Activated CD8-positive, alpha-beta memory T cell treated with anti-CD3 and anti-CD28 coated beads, Interleukin-2, amount 50 U/mL, for 24 hours (primary cell): ENCODE data around the gene RASAL2.
"Not testable (repeated sequence)": the region's sequence is repeated elsewhere in the genome, so short reads cannot be mapped to it uniquely, and the experiment has no call there.

ENCODE experiments used
- DNase-seq: peaks from one replicate; pipeline ENCODE4 v3.0.0-alpha.2; 2020; ENCODE audit errors: extremely low read depth

The RASAL2 gene

DNA sequence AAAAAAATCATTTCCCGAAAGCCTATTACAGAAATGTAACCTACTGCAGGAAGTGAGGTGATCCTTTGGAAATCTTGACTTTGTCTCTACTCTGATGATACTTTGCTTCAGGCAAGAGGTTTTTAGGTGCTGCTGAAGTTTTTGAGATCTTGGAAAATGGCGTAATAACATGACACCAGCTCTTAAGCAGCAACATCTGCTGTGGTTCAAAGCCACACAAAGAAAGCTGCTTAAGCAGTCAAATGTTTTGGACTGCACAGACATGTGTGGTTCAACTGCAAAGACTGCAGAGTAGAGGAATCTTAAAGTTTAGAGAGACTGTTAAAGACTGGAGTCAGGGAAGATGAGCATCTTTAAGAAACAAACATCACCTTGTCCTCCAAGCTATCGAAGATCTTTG, 139.0 kb downstream of the RASAL2 start:
- no peak for DNase-seq

- no peak for DNase-seq
These were observed 143.2 kb downstream of the RASAL2 start for GRCh38 chr1:178237121-178237520.

DNA sequence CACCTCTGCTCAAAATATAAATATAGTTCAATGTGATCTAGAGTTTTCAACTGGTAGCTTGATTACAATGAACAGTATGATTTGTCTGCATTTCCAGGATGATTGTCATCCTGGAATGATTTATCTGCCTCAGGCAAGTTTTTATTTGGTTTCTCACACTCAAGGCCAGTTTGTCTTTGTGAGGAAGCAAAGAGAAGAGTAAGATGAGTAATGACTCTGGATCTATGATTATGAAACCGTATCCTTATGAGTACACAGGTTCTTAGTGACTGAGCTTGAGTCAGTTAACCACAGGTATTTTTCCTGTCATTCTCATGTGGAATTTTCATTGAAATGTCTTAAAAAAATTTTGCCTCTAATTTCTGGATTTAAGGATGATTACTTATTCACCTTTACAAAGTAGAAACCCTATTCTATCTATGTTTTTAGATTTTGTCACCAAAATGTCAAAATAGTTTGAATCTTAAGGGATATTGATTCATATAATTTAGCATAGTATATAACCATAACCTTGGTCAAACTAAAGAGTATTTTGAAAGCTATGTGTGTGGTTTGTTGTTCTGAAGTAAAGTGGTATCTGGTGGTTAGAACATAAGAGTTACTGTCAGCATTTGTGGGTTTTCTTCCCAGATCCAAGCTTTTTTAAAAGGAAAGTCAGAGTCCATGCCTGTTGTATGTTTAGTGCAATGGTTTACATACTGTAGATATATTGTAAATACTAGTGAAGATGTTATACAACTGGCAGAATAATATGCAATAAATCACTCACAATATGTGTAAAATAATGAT, 145.0 kb downstream of the RASAL2 start:
- DNase-seq, result no peak

DNA sequence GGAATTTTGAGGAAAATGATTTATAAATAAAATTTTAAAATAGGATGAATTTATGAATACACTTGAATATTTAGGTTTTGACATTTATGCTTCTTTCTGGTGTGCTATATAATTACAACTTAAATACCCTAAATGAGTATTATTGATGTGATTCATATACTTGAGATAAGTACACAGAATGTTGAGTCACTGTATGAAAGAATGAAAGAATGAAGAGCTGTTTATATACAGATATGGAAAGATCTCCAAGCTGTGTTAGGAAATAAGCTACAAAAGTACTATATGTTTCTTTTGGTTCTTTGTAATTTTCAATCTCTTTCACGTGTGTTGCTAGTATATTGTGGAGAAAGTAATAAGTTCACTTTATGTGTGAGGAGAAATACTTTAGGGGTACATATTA, 147.2 kb downstream of the RASAL2 start:
- no peak for DNase-seq

DNA sequence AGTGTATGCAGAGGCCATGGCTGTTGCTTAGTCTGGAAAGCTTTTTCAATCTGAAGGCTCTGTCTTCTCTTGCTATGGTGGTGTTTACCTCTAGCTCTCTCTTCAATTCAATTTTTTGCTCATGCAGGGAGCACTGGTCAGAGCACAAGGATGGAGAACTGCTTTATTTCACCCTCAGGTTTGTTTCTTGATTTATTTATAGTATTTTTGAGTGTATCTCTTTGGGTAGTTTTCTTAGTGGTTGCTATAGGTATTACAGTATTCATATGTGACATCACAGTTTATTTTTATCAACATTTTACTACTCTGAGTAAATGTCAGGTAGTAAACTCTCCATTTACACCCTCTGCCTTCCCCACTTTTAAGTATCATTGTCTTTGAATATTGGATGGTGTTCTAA, 147.9 kb downstream of the RASAL2 start:
- DNase-seq, result no peak

DNA sequence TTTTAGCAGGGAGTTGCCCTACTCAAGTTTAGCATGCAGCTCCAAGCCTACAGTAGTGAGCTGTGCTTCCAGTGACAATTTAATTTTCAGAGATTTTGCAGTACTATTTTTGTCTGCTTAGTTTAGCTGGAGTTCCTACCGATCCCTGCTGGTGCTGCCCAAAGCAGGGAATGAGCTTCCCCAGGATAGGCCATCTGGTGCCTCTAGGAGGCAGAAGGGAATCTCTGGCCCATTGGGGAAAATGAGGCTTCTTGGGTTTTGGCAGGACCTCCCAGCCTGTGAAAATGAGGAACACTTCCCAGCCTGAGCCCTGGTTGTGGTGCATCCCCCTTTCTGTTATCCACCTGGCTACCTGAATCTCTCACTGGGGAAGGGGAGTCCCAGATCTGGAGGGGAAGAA, 149.2 kb downstream of the RASAL2 start:
- no peak for DNase-seq

- no peak for DNase-seq
These were observed 150.0 kb downstream of the RASAL2 start for GRCh38 chr1:178243890-178244289.

DNA sequence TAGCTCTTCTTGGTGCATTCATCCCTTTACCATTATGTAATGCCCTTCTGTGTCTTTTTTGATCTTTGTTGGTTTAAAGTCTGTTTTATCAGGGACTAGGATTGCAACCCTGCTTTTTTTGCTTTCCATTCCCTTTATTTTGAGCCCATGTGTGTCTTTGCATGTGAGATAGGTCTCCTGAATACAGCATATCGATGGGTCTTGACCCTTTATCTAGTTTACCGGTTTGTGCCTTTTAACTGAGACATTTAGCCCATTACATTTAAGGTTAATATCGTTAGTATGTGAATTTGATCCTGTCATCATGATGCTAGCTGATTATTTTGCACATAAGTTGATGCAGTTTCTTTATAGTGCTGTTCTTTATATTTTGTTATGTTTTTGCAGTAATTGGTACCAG, 154.4 kb downstream of the RASAL2 start:
- not testable (repeated sequence) for DNase-seq

- not testable (repeated sequence) for DNase-seq
These were observed 159.7 kb downstream of the RASAL2 start for GRCh38 chr1:178253581-178253980.

- DNase-seq, result no peak
These were observed 160.5 kb downstream of the RASAL2 start for GRCh38 chr1:178254433-178254832.

DNA sequence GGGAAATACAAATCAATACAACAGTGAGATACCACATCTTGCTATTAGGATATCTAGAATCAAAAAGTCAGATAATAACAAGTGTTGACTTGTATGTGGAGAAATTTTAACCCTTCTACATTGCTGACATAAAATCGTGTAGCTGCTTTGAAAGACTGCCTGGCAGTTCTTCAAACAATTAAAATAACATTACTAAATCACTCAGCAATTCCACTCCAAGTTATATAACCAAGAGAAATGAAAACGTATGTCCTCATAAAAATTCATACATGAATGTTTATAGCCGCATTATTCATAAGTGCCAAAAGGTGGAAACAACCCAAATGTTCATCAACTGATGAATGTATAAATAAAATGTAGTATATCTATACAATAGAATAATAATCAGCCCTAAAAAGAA, 164.6 kb downstream of the RASAL2 start:
- no peak for DNase-seq

- DNase-seq, result no peak
These were observed 168.2 kb downstream of the RASAL2 start for GRCh38 chr1:178262120-178262500.

- no peak for DNase-seq
These were observed 169.4 kb downstream of the RASAL2 start for GRCh38 chr1:178263341-178263740.

DNA sequence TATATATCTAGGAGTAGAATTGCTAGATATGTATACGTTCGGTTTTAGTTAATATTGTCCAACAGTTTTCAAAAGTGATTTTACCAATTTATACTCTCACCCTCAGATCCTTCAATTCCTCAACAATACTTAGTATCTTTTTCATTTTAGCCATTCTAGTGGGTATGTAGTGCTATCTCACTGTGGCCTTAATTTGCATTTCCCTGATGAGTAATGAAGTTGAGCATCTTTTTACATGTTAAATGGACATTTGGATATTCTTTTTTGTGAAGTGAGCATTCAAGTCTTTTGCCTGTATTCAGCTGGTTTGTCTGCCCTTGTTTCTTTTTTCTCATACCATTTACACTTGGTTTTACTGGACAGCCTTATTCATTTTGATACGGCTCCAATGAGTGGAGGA, 172.2 kb downstream of the RASAL2 start:
- no peak for DNase-seq

DNA sequence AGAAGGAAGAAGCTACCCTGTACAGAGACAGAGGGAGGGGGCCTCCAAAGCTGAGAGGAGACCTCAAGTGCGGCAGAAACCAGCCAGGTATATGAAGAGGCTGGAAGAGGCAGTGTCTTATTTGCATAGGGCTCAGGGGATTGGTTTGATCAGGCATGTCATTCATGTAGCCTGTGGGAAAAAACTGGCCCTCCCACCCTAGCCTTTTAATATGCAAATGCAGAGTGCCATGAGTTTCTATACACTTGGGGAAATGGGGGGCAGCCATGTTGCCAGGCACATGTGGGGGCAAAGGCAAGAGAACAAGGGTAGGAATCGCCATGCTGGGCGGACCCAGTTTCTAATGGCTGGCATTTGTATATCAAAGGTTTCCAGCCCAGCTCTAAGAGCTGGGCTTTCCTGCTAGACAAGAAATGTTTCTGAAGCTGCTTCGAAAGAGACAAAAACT, 172.7 kb downstream of the RASAL2 start:
- no peak for DNase-seq

DNA sequence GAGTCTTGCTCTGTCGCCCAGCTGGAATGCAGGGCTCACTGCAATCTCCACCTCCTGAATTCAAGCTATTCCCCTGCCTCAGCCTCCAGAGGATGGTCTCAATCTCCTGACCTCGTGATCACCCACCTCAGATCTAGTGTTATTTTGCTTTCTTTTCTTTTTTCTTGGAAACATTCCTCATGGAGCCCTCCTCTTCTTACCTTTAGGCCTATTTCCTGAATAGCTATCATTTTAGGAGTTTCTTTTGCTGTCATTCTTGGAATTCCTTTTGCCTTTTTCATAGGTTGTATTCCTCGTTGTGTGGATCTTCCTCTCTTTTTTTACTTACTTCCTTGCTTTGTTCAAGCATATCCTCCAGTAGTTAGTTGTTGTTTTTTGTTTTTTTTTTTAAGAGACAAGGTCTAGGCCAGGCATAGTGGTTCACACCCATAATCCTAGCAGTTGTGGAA, 173.8 kb downstream of the RASAL2 start:
- DNase-seq, result no peak

- DNase-seq, result no peak
These were observed 177.6 kb downstream of the RASAL2 start for GRCh38 chr1:178271471-178271870.

- no peak for DNase-seq
These were observed 180.0 kb downstream of the RASAL2 start for GRCh38 chr1:178273707-178274410.

- no peak for DNase-seq
These were observed 181.1 kb downstream of the RASAL2 start for GRCh38 chr1:178275049-178275448.

DNA sequence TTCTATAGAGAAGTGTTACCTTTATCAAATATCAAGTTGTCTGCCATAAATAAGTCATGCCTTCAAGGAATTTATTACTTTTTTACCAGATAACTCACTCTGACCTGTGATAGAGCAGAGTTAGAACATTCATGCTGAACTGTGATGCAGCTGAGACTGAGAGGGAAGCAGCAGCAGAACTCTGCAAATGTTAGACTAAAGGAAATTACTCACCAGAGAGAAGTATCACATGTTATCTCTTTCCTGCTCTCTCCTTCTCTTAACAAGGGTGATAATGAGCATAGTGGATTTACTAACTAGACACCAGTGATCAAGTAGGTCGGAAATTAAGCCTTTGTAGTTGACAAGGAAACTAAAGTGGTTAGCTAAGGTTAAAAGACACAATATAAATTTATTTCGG, 181.6 kb downstream of the RASAL2 start:
- no peak for DNase-seq

- no peak for DNase-seq
These were observed 184.1 kb downstream of the RASAL2 start for GRCh38 chr1:178277793-178278530.

DNA sequence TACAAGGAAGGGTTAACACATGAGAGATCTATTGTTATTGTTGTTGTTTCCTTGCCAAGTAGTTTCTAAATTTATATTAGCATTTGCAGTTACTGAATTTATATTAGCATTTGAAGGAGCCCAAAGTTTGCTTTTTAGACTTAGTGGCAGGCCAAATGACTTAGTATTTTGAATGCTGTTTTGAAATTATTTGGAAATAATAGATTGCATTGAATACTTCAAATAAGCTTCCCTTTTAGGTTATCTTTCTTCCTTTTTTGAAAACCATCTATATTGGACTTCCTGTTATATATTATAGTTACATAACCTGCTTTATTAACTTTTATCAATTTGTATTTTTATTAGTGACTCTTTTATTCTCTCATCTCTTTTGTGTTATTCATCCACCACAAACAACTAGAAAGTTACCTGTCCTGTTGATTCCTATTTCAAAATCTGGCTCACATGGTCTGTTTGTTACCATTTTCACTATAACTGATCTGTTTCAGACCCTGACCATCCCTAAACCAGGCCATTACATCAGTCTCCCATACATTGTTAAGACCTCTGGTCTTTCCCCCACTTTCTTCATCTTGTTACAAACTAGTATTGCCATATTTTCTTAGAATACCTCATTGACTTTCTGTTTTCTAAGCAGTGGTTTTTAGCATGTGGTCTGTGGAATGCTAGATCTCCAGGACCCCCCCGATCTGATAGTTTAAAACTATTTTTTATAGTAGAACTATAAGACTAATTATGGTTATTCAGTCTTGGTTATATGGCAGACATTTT, 185.2 kb downstream of the RASAL2 start:
- DNase-seq, result no peak
